Sigmoid colon (tissue), 7 donors: ENCODE results near the gene CWF19L2. TPM values are rescaled to one million over a fixed set of nuclear protein-coding genes. Genes with fewer than 3 reads are reported as not detected.

Source experiments
- DNase-seq: peaks from one replicate; pipeline ENCODE4 v3.0.0-alpha.2; 2019
- H3K27ac ChIP-seq, 4 donors: fragments of 200-600 bp; sonication (generic); one replicate each; pipeline ENCODE4 v1.5.1; 2016 to 2019; ENCODE audit warnings: mild to moderate bottlenecking in 1 of 4
- H3K27me3 ChIP-seq, 3 donors: fragments of 200-600 bp; sonication (generic); one replicate each; pipeline ENCODE4 v1.5.1; 2019; ENCODE audit warnings: mild to moderate bottlenecking in 1 of 3
- H3K36me3 ChIP-seq, 4 donors: fragments of 200-600 bp; sonication (generic); one replicate each; pipeline ENCODE4 v1.5.1; 2016 to 2019
- H3K4me1 ChIP-seq, 4 donors: fragments of 200-600 bp; sonication (generic); one replicate each; pipeline ENCODE4 v1.5.1; 2017 to 2019
- H3K4me3 ChIP-seq, 4 donors: fragments of 200-600 bp; sonication (generic); one replicate each; pipeline ENCODE4 v1.5.1; 2017 to 2019; ENCODE audit warnings: mild to moderate bottlenecking in 2 of 4, moderate library complexity in 1 of 4
- H3K9me3 ChIP-seq, 4 donors: fragments of 200-600 bp in 3 of 4; sonication (generic) in 3 of 4; one replicate each; pipeline versions ENCODE4 v1.5.1 to v1.6.1; 2013 to 2019
- EP300 ChIP-seq, 4 donors: sonication (generic); formaldehyde crosslinking; IDR thresholded peaks; one replicate each; pipeline ENCODE4 v1.6.1; 2017; ENCODE audit warnings: antibody characterized with exemption in 4 of 4
- POLR2A ChIP-seq, 2 donors: fragments of 450-650 bp; IDR thresholded peaks; one replicate each; pipeline ENCODE4 v1.6.1; 2016; ENCODE audit warnings: antibody characterized with exemption in 2 of 2, mild to moderate bottlenecking in 2 of 2, moderate library complexity in 2 of 2
- POLR2AphosphoS5 ChIP-seq, 4 donors: sonication (generic); formaldehyde crosslinking; IDR thresholded peaks; one replicate each; pipeline ENCODE4 v1.6.1; 2017; ENCODE audit warnings: antibody characterized with exemption in 4 of 4
- WGBS, 2 donors: extraction: QIAGEN DNeasy Blood & Tissue Kit; methylation state at CpG; one replicate each; pipeline ENCODE4 v1.1.7; 2013; 5-methylcytosine and 5-hydroxymethylcytosine counted together
- intact Hi-C: fragments of 100-400 bp; cut with DNase I; formaldehyde crosslinking; loops from one replicate; pipeline ENCODE4 v1.15.1; 2023
- polyA plus RNA-seq, 3 donors: library from polyadenylated mRNA; stranded (reverse); fragments of 200-250 nt; gene quantifications; one replicate each; pipeline ENCODE4 v1.2.3, GENCODE V29; 2013
- total RNA-seq, 4 donors: library from RNA; depleted of rRNA; stranded (reverse); fragments of >200 nt; gene quantifications; one replicate each; pipeline ENCODE4 v1.1.0, GENCODE V29; 2016
- TF ChIP-seq, protein P1 (sequence below), 4 experiments: fragments of 450-650 bp in 3 of 4; fragments of 200-600 bp in 1 of 4; IDR thresholded peaks; one replicate each; pipeline ENCODE4 v1.5.1; 2016 to 2019; ENCODE audit warnings: antibody characterized with exemption in 4 of 4, mild to moderate bottlenecking in 3 of 4, moderate library complexity in 2 of 4
- donor health status: healthy with polysubstance abuse.
- donor health status: Bipolar disorder and iron deficiency.
- donor health status: healthy.

The CWF19L2 gene
- total and polyA plus RNA-seq, 7 donors, result 3.2 to 28.5 (median 20.6) TPM

DNA sequence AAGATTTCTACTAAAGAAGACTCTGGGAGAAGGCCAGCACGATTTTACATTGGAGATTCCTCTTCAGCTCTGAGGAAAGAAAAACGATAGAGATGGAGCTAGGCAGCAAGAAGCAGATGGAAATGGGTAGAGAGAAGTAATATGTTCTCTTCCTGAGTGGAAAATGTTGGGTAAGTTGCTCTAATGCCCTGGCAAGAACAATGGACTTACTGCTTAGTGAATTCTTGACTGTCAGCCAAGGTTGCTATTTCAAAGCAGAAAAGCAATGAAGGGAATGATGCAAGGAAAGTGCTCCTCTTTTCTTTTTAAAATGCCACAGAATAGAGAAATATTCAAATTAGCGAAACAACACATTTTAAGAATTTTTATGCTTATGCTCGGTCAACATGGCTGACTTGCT, 38.4 kb upstream of the CWF19L2 start:
- Histone ChIP-seq H3K9me3 (no peaks in the 10 kb centered on the region), H3K36me3 (no peaks in the 10 kb centered on the region), H3K4me3 (no peak overlapping the region), H3K27me3 (no peaks in the 10 kb centered on the region), H3K27ac (no peak overlapping the region), H3K4me1 (peaks cover 0 to 9% (median 5%) of the 10 kb centered on the region in 4 donors)
- TF ChIP-seq, protein P1, sequence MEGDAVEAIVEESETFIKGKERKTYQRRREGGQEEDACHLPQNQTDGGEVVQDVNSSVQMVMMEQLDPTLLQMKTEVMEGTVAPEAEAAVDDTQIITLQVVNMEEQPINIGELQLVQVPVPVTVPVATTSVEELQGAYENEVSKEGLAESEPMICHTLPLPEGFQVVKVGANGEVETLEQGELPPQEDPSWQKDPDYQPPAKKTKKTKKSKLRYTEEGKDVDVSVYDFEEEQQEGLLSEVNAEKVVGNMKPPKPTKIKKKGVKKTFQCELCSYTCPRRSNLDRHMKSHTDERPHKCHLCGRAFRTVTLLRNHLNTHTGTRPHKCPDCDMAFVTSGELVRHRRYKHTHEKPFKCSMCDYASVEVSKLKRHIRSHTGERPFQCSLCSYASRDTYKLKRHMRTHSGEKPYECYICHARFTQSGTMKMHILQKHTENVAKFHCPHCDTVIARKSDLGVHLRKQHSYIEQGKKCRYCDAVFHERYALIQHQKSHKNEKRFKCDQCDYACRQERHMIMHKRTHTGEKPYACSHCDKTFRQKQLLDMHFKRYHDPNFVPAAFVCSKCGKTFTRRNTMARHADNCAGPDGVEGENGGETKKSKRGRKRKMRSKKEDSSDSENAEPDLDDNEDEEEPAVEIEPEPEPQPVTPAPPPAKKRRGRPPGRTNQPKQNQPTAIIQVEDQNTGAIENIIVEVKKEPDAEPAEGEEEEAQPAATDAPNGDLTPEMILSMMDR (IDR thresholded peaks at IDR 0.05), result no peak
- no peak for TF ChIP-seq EP300 (IDR thresholded peaks at IDR 0.05)
- TF ChIP-seq POLR2AphosphoS5 (IDR thresholded peaks at IDR 0.05), result no peak
- no peak for TF ChIP-seq POLR2A (IDR thresholded peaks at IDR 0.05)
- 83 to 84% methylated on average over 4 of the region's 4 CpGs for WGBS, 2 donors
- DNase-seq, result no peak
- intact Hi-C loops, result no loop called here

DNA sequence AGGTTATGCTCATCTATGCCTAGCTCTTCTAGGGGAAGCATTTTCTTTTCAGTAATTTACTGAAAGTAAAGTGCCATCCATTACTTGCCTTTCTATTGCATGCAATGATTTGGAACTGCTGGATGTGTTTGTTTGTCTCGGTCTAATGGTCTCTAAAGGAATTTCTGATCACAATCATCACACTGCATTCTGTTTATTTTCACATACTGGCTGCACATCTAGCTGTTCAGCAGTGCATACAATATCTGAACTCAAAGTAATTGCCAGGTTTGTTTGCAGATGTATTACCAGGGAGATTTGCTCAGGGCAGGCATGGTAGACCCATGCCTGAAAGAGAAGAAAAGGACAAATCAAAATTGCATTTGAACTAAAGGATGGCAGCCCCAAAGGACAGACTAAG, 36.4 kb upstream of the CWF19L2 start:
- H3K4me3 ChIP-seq, result no peak overlapping the region
- DNase-seq, result no peak
- no peaks in the 10 kb centered on the region for H3K9me3 ChIP-seq
- WGBS, 2 donors, result 60 to 66% methylated on average over 1 of the region's 1 CpG
- no peaks in the 10 kb centered on the region for H3K27me3 ChIP-seq
- intact Hi-C loops, result no loop called here
- no peak overlapping the region for H3K27ac ChIP-seq
- H3K36me3 ChIP-seq, result no peaks in the 10 kb centered on the region
- TF ChIP-seq POLR2AphosphoS5 (IDR thresholded peaks at IDR 0.05) (no peak), POLR2A (IDR thresholded peaks at IDR 0.05) (no peak), EP300 (IDR thresholded peaks at IDR 0.05) (no peak)
- TF ChIP-seq, protein P1 (IDR thresholded peaks at IDR 0.05), result no peak
- H3K4me1 ChIP-seq, result peaks cover 0 to 9% (median 5%) of the 10 kb centered on the region in 4 donors

DNA sequence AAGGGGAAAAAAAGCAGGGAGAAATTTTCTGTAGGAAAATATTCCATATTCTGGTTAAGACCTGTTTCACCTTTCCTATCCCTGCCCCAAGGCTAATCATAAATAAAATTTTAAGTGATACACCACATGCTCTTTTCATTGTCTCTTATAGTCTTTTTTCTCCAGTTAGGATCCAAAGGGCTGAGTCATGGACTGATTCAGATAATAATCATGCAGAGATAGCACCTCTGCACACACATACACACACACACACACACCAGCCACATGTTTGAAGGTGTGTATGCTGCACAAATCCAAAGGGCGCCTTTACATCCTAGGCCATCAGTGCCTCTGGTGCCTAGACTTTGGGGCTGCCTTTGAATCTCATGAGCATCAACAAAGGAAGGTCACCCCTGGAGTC, 35.5 kb upstream of the CWF19L2 start:
- no peak for DNase-seq
- H3K4me3 ChIP-seq, result no peak overlapping the region
- 97 to 98% methylated on average over 1 of the region's 1 CpG for WGBS, 2 donors

DNA sequence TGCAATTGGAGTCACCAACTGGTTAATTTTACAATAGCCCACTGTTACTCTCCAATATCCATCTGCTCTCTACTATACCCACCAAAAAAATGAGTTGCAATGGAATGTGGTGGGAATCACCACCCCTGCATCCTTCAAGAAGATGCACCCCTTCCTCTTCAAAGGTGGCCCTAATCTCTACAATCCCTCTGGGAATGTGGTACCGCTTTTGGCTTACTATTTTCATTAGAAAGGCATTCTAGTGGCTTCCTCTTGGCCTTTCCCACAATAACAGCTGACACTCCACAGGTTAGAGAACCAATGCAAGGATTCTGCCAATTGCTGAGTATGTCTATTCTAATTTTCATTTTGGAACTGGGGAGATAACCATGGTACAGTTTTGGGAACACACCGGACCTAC, 33.2 kb upstream of the CWF19L2 start:
- no peaks in the 10 kb centered on the region for H3K9me3 ChIP-seq
- no peak overlapping the region for H3K27ac ChIP-seq
- TF ChIP-seq, protein P1 (IDR thresholded peaks at IDR 0.05), result no peak
- TF ChIP-seq POLR2A (IDR thresholded peaks at IDR 0.05) (no peak), POLR2AphosphoS5 (IDR thresholded peaks at IDR 0.05) (no peak), EP300 (IDR thresholded peaks at IDR 0.05) (no peak)
- no peak overlapping the region for H3K4me3 ChIP-seq
- no peak for DNase-seq
- 88 to 93% methylated on average over 2 of the region's 2 CpGs for WGBS, 2 donors
- peaks cover 0 to 3% (median 1%) of the 10 kb centered on the region in 4 donors for H3K4me1 ChIP-seq
- H3K27me3 ChIP-seq, result no peaks in the 10 kb centered on the region
- intact Hi-C loops, result no loop called here
- H3K36me3 ChIP-seq, result no peaks in the 10 kb centered on the region

More for the DNA sequence above, 35.5 kb upstream of the CWF19L2 start:
- no peak overlapping the region for H3K27ac ChIP-seq
- intact Hi-C loops, result no loop called here
- no peaks in the 10 kb centered on the region for H3K36me3 ChIP-seq
- peaks cover 0 to 9% (median 5%) of the 10 kb centered on the region in 4 donors for H3K4me1 ChIP-seq
- TF ChIP-seq POLR2AphosphoS5 (IDR thresholded peaks at IDR 0.05), result no peak
- TF ChIP-seq, protein P1 (IDR thresholded peaks at IDR 0.05), result no peak
- TF ChIP-seq EP300 (IDR thresholded peaks at IDR 0.05), result no peak
- no peak for TF ChIP-seq POLR2A (IDR thresholded peaks at IDR 0.05)
- no peaks in the 10 kb centered on the region for H3K27me3 ChIP-seq
- no peaks in the 10 kb centered on the region for H3K9me3 ChIP-seq

DNA sequence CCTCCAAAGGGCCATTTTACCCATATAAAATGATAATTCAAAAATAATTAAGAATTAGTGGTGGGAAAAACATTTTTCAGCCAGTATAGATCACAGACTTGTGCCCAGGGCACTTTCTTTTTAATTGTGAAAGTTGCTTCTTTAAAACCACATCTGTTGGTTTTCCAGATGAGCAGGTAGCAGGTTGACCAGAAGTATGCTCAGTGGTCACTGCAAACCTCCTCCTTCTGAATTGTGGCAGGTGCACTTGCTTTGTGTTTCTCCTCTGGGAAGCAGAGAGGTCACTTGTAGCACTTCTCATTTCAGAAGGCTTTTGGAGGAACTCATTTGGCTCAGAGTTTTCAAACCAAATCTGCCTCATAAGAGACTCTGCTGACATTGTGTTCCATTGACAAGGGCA, 24.6 kb upstream of the CWF19L2 start:
- intact Hi-C loops, result no loop called here
- TF ChIP-seq POLR2AphosphoS5 (IDR thresholded peaks at IDR 0.05), result no peak

More for the DNA sequence above, 24.6 kb upstream of the CWF19L2 start:
- H3K4me3 ChIP-seq, result no peak overlapping the region
- no peaks in the 10 kb centered on the region for H3K9me3 ChIP-seq
- no peaks in the 10 kb centered on the region for H3K36me3 ChIP-seq
- DNase-seq, result no peak
- H3K27me3 ChIP-seq, result no peaks in the 10 kb centered on the region
- H3K27ac ChIP-seq, result no peak overlapping the region
- no peaks in the 10 kb centered on the region for H3K4me1 ChIP-seq
